HepG2 (cell line): ENCODE results near the gene SLC2A2.
A peak's percentile ranks its signal among the peaks of the same experiment; 100 is the strongest.

Experiments
- HOXA7 ChIP-seq: sonication (generic); formaldehyde crosslinking; IDR thresholded peaks from 2 replicates; pipeline ENCODE4 v1.8.1; 2022; ENCODE audit warnings: mild to moderate bottlenecking, missing genetic modification reagents, moderate library complexity
- MAX ChIP-seq: IDR thresholded peaks from 2 replicates; pipeline ENCODE4 v1.6.1; 2012; ENCODE audit warnings: inconsistent platforms
- RBM22 ChIP-seq: fragments of 200-400 bp; formaldehyde crosslinking; optimal IDR thresholded peaks from 2 replicates; pipeline ENCODE3; 2017; ENCODE audit warnings: mild to moderate bottlenecking, low read length, moderate library complexity
- REL ChIP-seq: sonication (generic); formaldehyde crosslinking; conservative IDR thresholded peaks from 2 replicates; pipeline ENCODE4 v1.8.0; 2022; ENCODE audit warnings: mild to moderate bottlenecking, missing genetic modification reagents, moderate library complexity
- ZNF253 ChIP-seq: sonication (generic); formaldehyde crosslinking; IDR thresholded peaks from 2 replicates; pipeline ENCODE4 v1.8.0; 2022; ENCODE audit warnings: mild to moderate bottlenecking, missing genetic modification reagents, borderline replicate concordance
- ZNF441 ChIP-seq: sonication (generic); formaldehyde crosslinking; IDR thresholded peaks from 2 replicates; pipeline ENCODE4 v1.7.0; 2021; ENCODE audit warnings: missing genetic modification reagents, borderline replicate concordance
- ZNF512B ChIP-seq: sonication (generic); formaldehyde crosslinking; IDR thresholded peaks from 2 replicates; pipeline ENCODE4 v1.5.1; 2020; ENCODE audit warnings: missing genetic modification reagents, mild to moderate bottlenecking, borderline replicate concordance

GRCh38 chr3:171026597-171027293, at the start of gene SLC2A2:
- no peak for TF ChIP-seq HOXA7
- no peak for TF ChIP-seq RBM22
- TF ChIP-seq ZNF441 = no peak
- no peak for TF ChIP-seq REL
- peak; percentile 79 for TF ChIP-seq MAX
- TF ChIP-seq ZNF253 (CRISPR knock-in tag) = no peak
- TF ChIP-seq ZNF512B (CRISPR knock-in tag) = no peak
